Ovary (tissue), 9 donors: ENCODE data around the gene APPL2. TPM values are rescaled to one million over a fixed set of nuclear protein-coding genes. Genes with fewer than 3 reads are reported as not detected.
"Not testable (repeated sequence)": the region's sequence is repeated elsewhere in the genome, so short reads cannot be mapped to it uniquely, and the experiment has no call there.

Source experiments
- DNase-seq, 5 donors: peaks; one replicate each; pipeline ENCODE4 v3.0.0-alpha.2; 2019 to 2020
- H3K27ac ChIP-seq, 2 donors: fragments of 200-600 bp; one replicate each; pipeline versions ENCODE4 v1.5.1 to v1.8.0; 2019 to 2022
- H3K27me3 ChIP-seq: fragments of 200-600 bp; one replicate; pipeline ENCODE4 v1.8.0; 2022
- H3K36me3 ChIP-seq: fragments of 200-600 bp; sonication (generic); one replicate; pipeline ENCODE4 v1.5.1; 2019
- H3K4me1 ChIP-seq: one replicate; pipeline ENCODE4 v1.8.1; 2013; ENCODE audit warnings: mild to moderate bottlenecking, moderate library complexity; ENCODE audit not compliant: insufficient read depth
- H3K4me3 ChIP-seq: fragments of 200-600 bp; sonication (generic); one replicate; pipeline ENCODE4 v1.5.1; 2017
- H3K9me3 ChIP-seq, 2 donors: fragments of 200-600 bp in 1 of 2; sonication (generic) in 1 of 2; one replicate each; pipeline versions ENCODE4 v1.5.1 to v1.8.1; 2013 to 2019; ENCODE audit warnings: mild to moderate bottlenecking in 1 of 2, moderate library complexity in 1 of 2
- EP300 ChIP-seq: sonication (generic); formaldehyde crosslinking; IDR thresholded peaks from one replicate; pipeline ENCODE4 v1.6.1; 2017; ENCODE audit warnings: antibody characterized with exemption
- POLR2A ChIP-seq: fragments of 450-650 bp; IDR thresholded peaks from one replicate; pipeline ENCODE4 v1.6.1; 2017; ENCODE audit warnings: antibody characterized with exemption, mild to moderate bottlenecking, moderate library complexity
- WGBS, 3 donors: extraction: QIAGEN DNeasy Blood & Tissue Kit in 1 of 3; methylation state at CpG; one replicate each; pipeline versions ENCODE4 v1.1.5 to v1.1.7; 2013 to 2017; 5-methylcytosine and 5-hydroxymethylcytosine counted together
- intact Hi-C, 4 donors: fragments of 100-400 bp; cut with DNase I; formaldehyde crosslinking; loops; one replicate each; pipeline versions ENCODE4 v1.11.0 to v1.15.1; 2022 to 2023
- polyA plus RNA-seq, 2 donors: library from polyadenylated mRNA; stranded (reverse); fragments of 200-250 nt in 1 of 2; fragments of 350-450 nt in 1 of 2; fragmentation: Illumina TruSeq in 1 of 2; extraction: RNeasy Lipid Tissue Mini Kit (QIAGEN cat#74804) in 1 of 2; gene quantifications; one replicate each; pipeline ENCODE4 v1.2.3, GENCODE V29; 2013 to 2014
- total RNA-seq, 7 donors: library from RNA; depleted of rRNA in 2 of 7; stranded (reverse); fragments of >200 nt in 2 of 7; fragmentation: NEBNext Ultra II Directional in 3 of 7; extraction: Animal tissue kit (Norgen Biotek cat#: 25700) in 3 of 7; gene quantifications; one replicate each; pipeline versions ENCODE4 v1.1.0 to v1.2.4, GENCODE V29; 2016 to 2023
- TF ChIP-seq, protein P1 (sequence below), 3 donors: fragments of 450-650 bp in 2 of 3; fragments of 200-600 bp in 1 of 3; IDR thresholded peaks; one replicate each; pipeline versions ENCODE4 v1.5.1 to v1.8.0; 2016 to 2022; ENCODE audit warnings: antibody characterized with exemption in 3 of 3, mild to moderate bottlenecking in 1 of 3
- donor health status: DM: no; HTN: no; CAD: no; lungs with moderate emphysema.
- donor health status: DM: no; HTN: no; CAD: no.
- donor health status: Bipolar disorder and iron deficiency.
- donor health status: DM: yes; HTN: yes; CAD: no.
- donor health status: DM: no; HTN: no; CAD: no.
- donor health status: DM: yes; HTN: yes; CAD: no.

The APPL2 gene
- total and polyA plus RNA-seq, 9 donors: 27.4 to 66.2 (median 36.2) TPM

- Histone ChIP-seq H3K9me3 (no peaks in the 10 kb centered on the region), H3K4me1 (no peaks in the 10 kb centered on the region), H3K27me3 (no peaks in the 10 kb centered on the region), H3K36me3 (no peaks in the 10 kb centered on the region), H3K27ac (no peak overlapping the region), H3K4me3 (no peak overlapping the region)
- intact Hi-C loops: no loop called here
- WGBS, 3 donors: 90 to 91% (median 90%) methylated on average over 6 of the region's 6 CpGs
- DNase-seq: no peak
- no peak for TF ChIP-seq POLR2A
Measured at GRCh38 chr12:105190530-105190929, 45.4 kb downstream of the APPL2 start.

DNA sequence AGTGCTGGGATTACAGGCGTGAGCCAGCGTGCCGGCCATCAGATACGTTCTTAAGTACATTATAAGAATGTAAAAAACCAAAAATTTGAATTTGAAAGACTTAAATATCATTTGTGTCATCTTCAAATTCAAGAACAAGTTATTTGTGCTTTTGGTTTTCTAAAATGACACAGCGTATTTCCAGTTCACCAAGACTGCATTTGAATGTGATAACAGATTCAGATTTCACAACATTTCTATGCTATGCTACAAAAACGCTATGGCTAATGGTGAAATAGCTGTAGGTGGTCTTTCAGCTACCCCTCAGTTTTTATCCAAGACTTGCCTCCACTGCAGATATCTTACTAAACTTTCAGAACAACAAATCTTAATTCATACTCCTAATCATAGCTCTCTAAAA is 46.7 kb downstream of the APPL2 start:
- no peaks in the 10 kb centered on the region for H3K27me3 ChIP-seq
- DNase-seq: no peak
- H3K27ac ChIP-seq: no peak overlapping the region
- H3K9me3 ChIP-seq: no peaks in the 10 kb centered on the region
- 76 to 86% (median 78%) methylated on average over 6 of the region's 6 CpGs for WGBS, 3 donors
- intact Hi-C loops: no loop called here
- no peak overlapping the region for H3K4me3 ChIP-seq
- no peaks in the 10 kb centered on the region for H3K4me1 ChIP-seq
- no peaks in the 10 kb centered on the region for H3K36me3 ChIP-seq
- TF ChIP-seq EP300 (no peak), POLR2A (no peak)
- TF ChIP-seq, protein P1, sequence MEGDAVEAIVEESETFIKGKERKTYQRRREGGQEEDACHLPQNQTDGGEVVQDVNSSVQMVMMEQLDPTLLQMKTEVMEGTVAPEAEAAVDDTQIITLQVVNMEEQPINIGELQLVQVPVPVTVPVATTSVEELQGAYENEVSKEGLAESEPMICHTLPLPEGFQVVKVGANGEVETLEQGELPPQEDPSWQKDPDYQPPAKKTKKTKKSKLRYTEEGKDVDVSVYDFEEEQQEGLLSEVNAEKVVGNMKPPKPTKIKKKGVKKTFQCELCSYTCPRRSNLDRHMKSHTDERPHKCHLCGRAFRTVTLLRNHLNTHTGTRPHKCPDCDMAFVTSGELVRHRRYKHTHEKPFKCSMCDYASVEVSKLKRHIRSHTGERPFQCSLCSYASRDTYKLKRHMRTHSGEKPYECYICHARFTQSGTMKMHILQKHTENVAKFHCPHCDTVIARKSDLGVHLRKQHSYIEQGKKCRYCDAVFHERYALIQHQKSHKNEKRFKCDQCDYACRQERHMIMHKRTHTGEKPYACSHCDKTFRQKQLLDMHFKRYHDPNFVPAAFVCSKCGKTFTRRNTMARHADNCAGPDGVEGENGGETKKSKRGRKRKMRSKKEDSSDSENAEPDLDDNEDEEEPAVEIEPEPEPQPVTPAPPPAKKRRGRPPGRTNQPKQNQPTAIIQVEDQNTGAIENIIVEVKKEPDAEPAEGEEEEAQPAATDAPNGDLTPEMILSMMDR (IDR thresholded peaks at IDR 0.05): no peak

GRCh38 chr12:105183976-105184375 is 52.0 kb downstream of the APPL2 start:
- intact Hi-C loops, H3K4me3 ChIP-seq, H3K36me3 ChIP-seq, H3K27ac ChIP-seq, H3K9me3 ChIP-seq, H3K4me1 ChIP-seq, H3K27me3 ChIP-seq, DNase-seq: not testable (repeated sequence)
- WGBS, 3 donors: 92 to 97% (median 95%) methylated on average over 5 of the region's 5 CpGs

DNA sequence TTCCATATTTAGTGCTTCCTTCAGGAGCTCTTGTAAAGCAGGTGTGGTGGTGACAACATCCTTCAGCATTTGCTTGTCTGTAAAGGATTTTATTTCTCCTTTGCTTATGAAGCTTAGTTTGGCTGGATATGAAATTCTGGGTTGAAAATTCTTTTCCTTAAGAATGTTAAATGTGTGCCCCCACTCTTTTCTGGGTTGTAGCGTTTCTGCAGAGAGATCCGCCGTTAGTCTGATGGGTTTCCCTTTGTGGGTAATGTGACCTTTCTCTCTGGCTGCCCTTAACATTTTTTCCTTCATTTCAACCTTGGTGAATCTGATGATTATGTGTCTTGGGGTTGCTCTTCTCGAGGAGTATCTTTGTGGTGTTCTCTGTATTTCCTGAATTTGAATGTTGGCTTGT is 52.6 kb downstream of the APPL2 start:
- intact Hi-C loops, H3K27ac ChIP-seq, H3K27me3 ChIP-seq, DNase-seq, H3K36me3 ChIP-seq, H3K4me3 ChIP-seq, H3K4me1 ChIP-seq, H3K9me3 ChIP-seq: not testable (repeated sequence)
- WGBS, 3 donors: 83 to 99% (median 96%) methylated on average over 4 of the region's 4 CpGs

GRCh38 chr12:105179114-105179513 is 56.9 kb downstream of the APPL2 start:
- H3K9me3 ChIP-seq, DNase-seq, intact Hi-C loops, H3K27ac ChIP-seq, H3K4me3 ChIP-seq, H3K36me3 ChIP-seq, H3K4me1 ChIP-seq, H3K27me3 ChIP-seq: not testable (repeated sequence)
- WGBS, 3 donors: 95 to 100% (median 97%) methylated on average over 1 of the region's 1 CpG

DNA sequence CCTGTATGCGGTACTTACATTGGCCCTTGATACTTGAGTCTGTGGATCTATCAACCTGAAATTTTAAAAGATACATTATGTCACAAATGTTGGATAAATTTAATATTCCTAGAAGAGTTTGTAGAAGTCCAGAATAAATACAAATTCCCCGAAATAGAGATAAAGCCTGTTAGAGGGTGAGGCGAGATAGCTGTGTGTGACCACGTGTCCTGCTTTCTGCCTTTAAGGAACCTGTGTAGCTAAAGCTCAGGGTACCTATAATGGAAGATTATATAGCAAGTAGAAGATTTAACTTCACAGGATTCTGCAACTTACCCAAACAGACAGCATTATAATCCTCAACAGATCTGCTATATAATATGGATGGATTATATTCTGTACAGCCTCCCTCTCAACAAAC is 58.8 kb downstream of the APPL2 start:
- Histone ChIP-seq H3K27me3 (no peaks in the 10 kb centered on the region), H3K36me3 (no peaks in the 10 kb centered on the region), H3K4me3 (no peak overlapping the region), H3K9me3 (no peaks in the 10 kb centered on the region), H3K27ac (no peak overlapping the region), H3K4me1 (no peaks in the 10 kb centered on the region)
- WGBS, 3 donors: 88 to 91% (median 89%) methylated on average over 4 of the region's 4 CpGs
- TF ChIP-seq EP300 (no peak), POLR2A (no peak)
- TF ChIP-seq, protein P1 (IDR thresholded peaks at IDR 0.05): no peak
- DNase-seq: no peak
- intact Hi-C loops: no loop called here

- no peaks in the 10 kb centered on the region for H3K36me3 ChIP-seq
- 69 to 79% (median 77%) methylated on average over 2 of the region's 2 CpGs for WGBS, 3 donors
Measured at GRCh38 chr12:105175397-105175990, 60.5 kb downstream of the APPL2 start.

More at GRCh38 chr12:105175397-105175990, 60.5 kb downstream of the APPL2 start:
- H3K9me3 ChIP-seq: no peaks in the 10 kb centered on the region
- H3K27me3 ChIP-seq: no peaks in the 10 kb centered on the region
- H3K27ac ChIP-seq: no peak overlapping the region
- no peak for DNase-seq
- no peaks in the 10 kb centered on the region for H3K4me1 ChIP-seq
- intact Hi-C loops: no loop called here
- TF ChIP-seq POLR2A (no peak), EP300 (no peak)
- TF ChIP-seq, protein P1 (IDR thresholded peaks at IDR 0.05): no peak
- H3K4me3 ChIP-seq: no peak overlapping the region
